ENCODE measurements around the gene INO80B.

INO80B gene

DNA sequence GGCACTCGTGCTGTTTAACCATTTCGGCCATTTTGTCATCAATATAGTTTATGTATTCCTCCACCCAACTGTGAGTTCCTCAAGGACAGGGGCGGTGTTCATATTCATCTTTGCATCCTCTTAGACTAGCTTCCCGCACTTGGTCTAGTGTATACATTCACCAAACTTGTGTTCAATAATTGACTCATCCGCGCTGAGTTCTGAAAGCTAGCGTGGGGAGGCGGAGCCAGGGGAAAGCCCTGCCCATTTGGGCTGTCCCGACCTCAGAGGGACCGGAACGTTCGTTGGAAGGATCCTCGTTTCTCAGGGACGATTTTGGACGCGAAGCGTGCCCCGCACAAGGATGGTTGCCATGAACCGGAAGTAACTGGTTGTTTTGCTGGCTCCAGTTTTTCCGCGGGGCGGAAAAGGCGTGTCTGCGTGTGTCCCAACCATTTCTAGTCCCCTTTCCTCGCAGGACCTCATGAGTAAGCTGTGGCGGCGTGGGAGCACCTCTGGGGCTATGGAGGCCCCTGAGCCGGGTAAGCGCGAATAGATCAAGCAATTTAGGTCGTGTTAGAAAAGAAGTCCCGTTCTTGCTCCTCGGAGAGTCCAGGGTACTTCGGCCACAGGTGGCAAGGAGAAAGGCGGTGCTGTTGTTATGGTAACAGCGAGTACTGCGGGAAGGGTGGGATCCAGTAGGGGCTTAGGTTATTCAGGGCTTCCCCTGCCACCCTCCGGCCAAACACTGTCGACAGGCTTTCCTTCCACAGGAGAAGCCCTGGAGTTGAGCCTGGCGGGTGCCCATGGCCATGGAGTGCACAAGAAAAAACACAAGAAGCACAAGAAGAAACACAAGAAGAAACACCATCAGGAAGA lies at the start of gene INO80B:
Gene INO80B, plus strand, starts transcription at position 434 of the 858 bp plus-strand sequence. Its CDS starts 30 bp downstream, at position 464.
- H3K79me2 ChIP-seq (ENCODE audit: control insufficient read depth, insufficient read depth, low read length, unreplicated experiment) = peaks cover 13% of the 10 kb centered on the region
- no peaks in the 10 kb centered on the region for H3K36me3 ChIP-seq (ENCODE audit: insufficient read depth, low read length)
- H2AFZ ChIP-seq (ENCODE audit: low read length, unreplicated experiment) = peak within 1 kb of the TSS; percentile 70
- peak within 1 kb of the TSS; percentile 91 for H3K4me3 ChIP-seq (ENCODE audit: low read depth, low read length)
- no peaks in the 10 kb centered on the region for H3K27me3 ChIP-seq (ENCODE audit: insufficient read depth, low read length)
- H3K27ac ChIP-seq (ENCODE audit: low read depth, low read length) = no peak within 1 kb of the TSS
- H3K4me1 ChIP-seq (ENCODE audit: control insufficient read depth, insufficient read depth, low read length, unreplicated experiment) = peaks cover 20% of the 10 kb centered on the region

DNA sequence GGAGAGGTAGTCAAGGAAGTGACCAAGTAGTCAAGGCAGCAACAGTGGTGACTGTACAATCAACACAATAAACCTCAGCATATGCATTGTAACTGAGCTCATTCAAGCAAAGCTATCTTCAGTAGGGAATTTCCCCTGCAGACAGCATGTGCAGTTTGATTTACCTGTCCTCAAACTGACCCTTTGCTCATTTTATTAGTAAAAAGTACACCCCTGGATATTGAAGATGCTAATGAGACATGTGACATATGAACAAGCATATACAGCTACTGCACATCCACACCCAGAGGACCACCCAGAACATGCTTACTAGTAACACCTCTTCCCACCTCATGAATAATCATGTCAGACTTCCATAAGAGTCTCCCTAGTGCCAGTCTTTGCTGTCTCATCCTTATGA lies 48.9 kb upstream of the INO80B start:
- no peak overlapping the region for H2AFZ ChIP-seq (ENCODE audit: low read length, unreplicated experiment)
- peaks cover 9% of the 10 kb centered on the region for H3K4me1 ChIP-seq (ENCODE audit: control insufficient read depth, insufficient read depth, low read length, unreplicated experiment)
- no peak overlapping the region; the same call in 1 of the 2 replicates for H3K27ac ChIP-seq (ENCODE audit: low read depth, low read length)
- H3K36me3 ChIP-seq (ENCODE audit: insufficient read depth, low read length) = no peaks in the 10 kb centered on the region
- no peak overlapping the region for H3K4me3 ChIP-seq (ENCODE audit: low read depth, low read length)
- H3K79me2 ChIP-seq (ENCODE audit: control insufficient read depth, insufficient read depth, low read length, unreplicated experiment) = no peaks in the 10 kb centered on the region
- H3K27me3 ChIP-seq (ENCODE audit: insufficient read depth, low read length) = no peaks in the 10 kb centered on the region

DNA sequence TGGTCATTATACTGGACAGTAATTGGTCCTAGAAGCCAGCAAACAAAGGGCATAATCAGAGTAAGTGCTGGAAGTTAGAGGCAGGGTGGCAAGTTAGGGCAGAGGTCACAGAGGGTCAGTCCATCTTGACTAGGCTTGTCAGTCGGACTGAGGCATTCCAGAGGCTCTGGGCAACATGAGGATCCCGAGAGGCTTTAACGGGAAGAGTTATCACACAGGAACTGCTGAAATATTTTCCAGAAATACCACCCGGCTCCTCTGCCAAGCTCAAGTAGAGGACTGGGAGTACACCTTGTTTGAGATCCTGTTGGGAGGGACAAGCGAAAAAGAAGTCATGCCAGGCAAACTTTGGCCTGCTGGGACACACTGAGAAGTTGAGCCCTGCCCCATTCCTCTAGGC lies 47.2 kb upstream of the INO80B start:
- peaks cover 9% of the 10 kb centered on the region for H3K4me1 ChIP-seq (ENCODE audit: control insufficient read depth, insufficient read depth, low read length, unreplicated experiment)
- no peak overlapping the region for H3K27ac ChIP-seq (ENCODE audit: low read depth, low read length)
- no peaks in the 10 kb centered on the region for H3K27me3 ChIP-seq (ENCODE audit: insufficient read depth, low read length)
- H3K4me3 ChIP-seq (ENCODE audit: low read depth, low read length) = no peak overlapping the region
- H2AFZ ChIP-seq (ENCODE audit: low read length, unreplicated experiment) = no peak overlapping the region
- no peaks in the 10 kb centered on the region for H3K36me3 ChIP-seq (ENCODE audit: insufficient read depth, low read length)
- no peaks in the 10 kb centered on the region for H3K79me2 ChIP-seq (ENCODE audit: control insufficient read depth, insufficient read depth, low read length, unreplicated experiment)

DNA sequence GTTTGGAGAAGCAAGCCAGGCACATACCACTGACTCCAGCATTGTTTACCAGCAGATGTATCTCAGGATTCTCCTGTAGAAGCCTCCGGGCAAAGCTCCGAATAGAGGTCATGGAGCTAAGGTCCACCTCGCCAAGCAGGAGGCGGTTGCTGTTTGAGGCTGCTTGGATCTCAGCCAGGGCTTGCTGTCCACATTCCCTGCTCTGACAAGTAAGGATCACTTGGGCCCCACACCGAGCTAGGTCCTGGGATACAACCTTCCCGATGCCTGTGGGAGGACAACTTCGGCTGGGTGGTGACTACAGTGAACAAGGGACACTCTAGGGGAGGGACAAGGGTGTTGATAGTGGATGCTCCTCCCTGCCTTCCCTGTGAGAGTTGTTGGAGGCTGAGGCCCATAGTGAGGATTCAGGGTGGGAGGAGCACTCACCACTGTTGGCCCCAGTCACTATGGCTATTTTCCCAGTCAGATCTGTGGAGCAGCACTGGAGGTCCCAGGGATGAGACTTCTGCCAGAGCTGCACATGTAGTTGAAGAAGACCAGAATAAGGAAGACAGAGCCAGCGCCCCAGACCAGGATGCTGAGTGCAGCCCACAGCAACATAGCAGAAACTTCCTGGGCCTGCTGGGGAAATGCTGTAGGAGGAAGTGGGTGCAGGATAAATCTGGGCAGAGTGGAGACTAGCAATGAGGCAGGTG lies 41.7 kb upstream of the INO80B start:
- Histone ChIP-seq H3K79me2 (ENCODE audit: control insufficient read depth, insufficient read depth, low read length, unreplicated experiment) (no peaks in the 10 kb centered on the region), H3K36me3 (ENCODE audit: insufficient read depth, low read length) (no peaks in the 10 kb centered on the region), H2AFZ (ENCODE audit: low read length, unreplicated experiment) (no peak overlapping the region), H3K27me3 (ENCODE audit: insufficient read depth, low read length) (peaks cover 3% of the 10 kb centered on the region; the same call in 1 of the 2 replicates), H3K4me1 (ENCODE audit: control insufficient read depth, insufficient read depth, low read length, unreplicated experiment) (no peaks in the 10 kb centered on the region), H3K4me3 (ENCODE audit: low read depth, low read length) (no peak overlapping the region), H3K27ac (ENCODE audit: low read depth, low read length) (no peak overlapping the region)

DNA sequence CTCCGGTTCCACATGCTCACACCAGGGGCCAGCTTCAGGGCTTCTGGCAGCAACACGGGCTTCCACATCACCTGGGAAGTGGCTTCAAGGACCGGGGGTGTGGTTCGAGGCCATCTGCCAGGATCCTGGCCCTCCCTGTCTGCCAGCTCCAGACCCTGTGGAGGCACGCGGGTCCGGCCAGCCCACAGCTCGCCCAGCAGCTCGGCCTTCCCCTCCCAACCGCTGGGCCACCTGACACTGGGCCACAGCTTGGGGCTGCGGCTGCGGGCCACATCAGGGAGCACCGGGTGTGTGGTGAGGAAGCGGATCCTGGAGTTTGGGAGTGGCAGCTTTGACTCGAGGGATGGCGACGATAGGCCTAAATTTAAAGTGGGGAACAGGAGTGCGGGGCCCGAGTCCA lies 40.4 kb upstream of the INO80B start:
- H3K4me1 ChIP-seq (ENCODE audit: control insufficient read depth, insufficient read depth, low read length, unreplicated experiment) = peaks cover 3% of the 10 kb centered on the region
- H3K4me3 ChIP-seq (ENCODE audit: low read depth, low read length) = peak overlapping the region; percentile 74
- H3K27me3 ChIP-seq (ENCODE audit: insufficient read depth, low read length) = peaks cover 3% of the 10 kb centered on the region; the same call in 1 of the 2 replicates
- peak overlapping the region; percentile 53 for H2AFZ ChIP-seq (ENCODE audit: low read length, unreplicated experiment)
- H3K79me2 ChIP-seq (ENCODE audit: control insufficient read depth, insufficient read depth, low read length, unreplicated experiment) = no peaks in the 10 kb centered on the region
- H3K27ac ChIP-seq (ENCODE audit: low read depth, low read length) = no peak overlapping the region
- H3K36me3 ChIP-seq (ENCODE audit: insufficient read depth, low read length) = no peaks in the 10 kb centered on the region

DNA sequence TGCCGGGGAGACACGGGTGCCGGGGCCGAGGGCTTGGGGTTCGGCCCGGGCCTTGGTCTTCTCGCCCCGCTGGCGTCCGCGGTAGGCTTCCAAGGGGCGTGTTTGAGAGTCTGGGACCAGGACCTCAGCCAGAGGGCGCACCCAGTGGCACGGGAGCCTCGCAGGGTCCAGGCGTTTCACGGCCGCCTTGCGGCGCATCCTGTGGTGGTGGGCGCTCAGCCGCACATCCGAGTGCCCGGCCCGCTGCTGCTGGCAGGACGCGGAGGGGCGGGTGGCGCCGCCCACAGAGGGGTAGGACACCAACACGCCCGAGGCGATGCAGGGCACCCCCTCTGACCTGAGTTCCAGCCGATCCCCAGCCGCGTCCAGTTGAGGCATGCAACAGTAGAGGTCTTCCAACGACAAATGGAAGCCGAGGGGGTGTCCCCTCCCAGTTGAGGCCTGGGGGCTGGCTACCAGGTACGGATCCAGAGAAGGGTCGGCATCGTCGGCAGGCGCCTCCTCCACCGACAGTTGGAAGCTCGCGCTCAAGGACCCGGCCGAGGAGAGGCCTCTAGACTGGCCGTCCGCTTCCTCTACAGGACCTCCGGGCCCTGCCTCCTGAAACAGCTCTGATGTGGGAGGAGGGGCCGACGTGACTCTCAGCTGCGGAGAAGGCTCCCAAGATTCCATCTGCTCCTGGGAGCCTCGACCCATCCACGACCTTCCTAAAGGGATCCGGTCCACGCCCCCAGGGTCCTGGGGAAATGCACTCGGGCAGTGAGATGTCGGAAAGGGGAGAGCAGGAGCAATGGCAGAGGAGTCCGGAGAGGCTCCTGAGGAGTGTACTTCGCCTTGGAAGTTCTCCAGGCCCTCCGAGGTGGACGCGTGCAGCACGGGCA lies 39.8 kb upstream of the INO80B start:
- Histone ChIP-seq H3K27me3 (ENCODE audit: insufficient read depth, low read length) (peaks cover 3% of the 10 kb centered on the region; the same call in 1 of the 2 replicates), H2AFZ (ENCODE audit: low read length, unreplicated experiment) (peak overlapping the region; percentile 53), H3K4me3 (ENCODE audit: low read depth, low read length) (peak overlapping the region; percentile 74), H3K4me1 (ENCODE audit: control insufficient read depth, insufficient read depth, low read length, unreplicated experiment) (peaks cover 3% of the 10 kb centered on the region), H3K79me2 (ENCODE audit: control insufficient read depth, insufficient read depth, low read length, unreplicated experiment) (no peaks in the 10 kb centered on the region), H3K27ac (ENCODE audit: low read depth, low read length) (no peak overlapping the region), H3K36me3 (ENCODE audit: insufficient read depth, low read length) (no peaks in the 10 kb centered on the region)

DNA sequence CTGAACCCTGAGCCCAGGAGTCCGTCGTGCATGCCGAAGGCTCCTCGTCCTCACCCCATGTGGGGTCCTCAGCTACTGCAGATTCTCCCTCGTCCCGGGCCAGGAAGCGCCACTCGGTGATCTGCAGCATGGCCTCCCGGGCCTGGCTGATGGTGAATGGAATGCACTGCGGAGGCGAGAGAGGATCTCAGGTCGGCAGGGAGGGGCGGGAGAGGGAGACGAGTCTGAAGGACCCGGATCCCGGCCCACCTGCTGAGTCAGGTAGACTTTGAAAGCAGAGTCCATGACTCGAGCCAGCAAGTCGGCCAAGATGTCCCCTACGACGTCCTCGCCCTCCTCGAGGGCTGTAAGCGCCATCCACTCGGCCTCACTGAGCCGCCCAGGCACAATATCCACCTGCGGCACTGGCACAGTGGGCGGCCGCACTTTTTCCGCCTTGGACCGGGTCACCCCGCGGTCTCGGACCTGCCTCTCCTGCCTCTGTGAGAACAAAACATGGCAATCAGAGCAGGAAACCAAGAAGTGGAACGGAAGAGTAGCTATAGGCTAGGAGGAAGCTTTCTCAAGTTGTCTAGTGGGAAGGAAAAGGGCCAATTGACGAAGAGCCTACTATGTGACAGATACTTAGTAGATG lies 39.0 kb upstream of the INO80B start:
- H3K27me3 ChIP-seq (ENCODE audit: insufficient read depth, low read length) = peaks cover 3% of the 10 kb centered on the region; the same call in 1 of the 2 replicates
- no peaks in the 10 kb centered on the region for H3K79me2 ChIP-seq (ENCODE audit: control insufficient read depth, insufficient read depth, low read length, unreplicated experiment)
- H3K36me3 ChIP-seq (ENCODE audit: insufficient read depth, low read length) = no peaks in the 10 kb centered on the region
- H3K27ac ChIP-seq (ENCODE audit: low read depth, low read length) = no peak overlapping the region
- H2AFZ ChIP-seq (ENCODE audit: low read length, unreplicated experiment) = peak overlapping the region; percentile 53
- peaks cover 3% of the 10 kb centered on the region for H3K4me1 ChIP-seq (ENCODE audit: control insufficient read depth, insufficient read depth, low read length, unreplicated experiment)
- peak overlapping the region; percentile 74 for H3K4me3 ChIP-seq (ENCODE audit: low read depth, low read length)

DNA sequence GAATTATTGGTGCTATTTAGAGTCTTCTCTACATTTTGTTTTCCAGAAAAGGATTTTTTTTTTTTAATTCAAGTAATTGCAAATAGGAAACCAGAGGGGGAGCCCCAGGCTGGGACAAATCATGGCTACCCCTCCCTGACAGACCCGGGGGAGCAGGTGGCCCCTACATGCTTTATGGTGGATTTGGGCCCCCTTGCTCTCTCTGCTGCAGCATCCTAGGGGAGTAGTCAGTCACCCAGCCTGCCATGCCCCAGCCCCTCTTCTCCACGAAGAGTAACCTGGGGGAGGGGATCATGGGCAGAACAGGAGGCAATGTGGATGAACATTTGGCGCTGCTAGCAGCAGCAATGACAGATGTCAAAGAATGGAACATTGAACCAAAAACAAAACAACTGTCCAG lies 38.1 kb upstream of the INO80B start:
- no peaks in the 10 kb centered on the region for H3K36me3 ChIP-seq (ENCODE audit: insufficient read depth, low read length)
- H3K79me2 ChIP-seq (ENCODE audit: control insufficient read depth, insufficient read depth, low read length, unreplicated experiment) = no peaks in the 10 kb centered on the region
- H3K27ac ChIP-seq (ENCODE audit: low read depth, low read length) = no peak overlapping the region
- H3K4me1 ChIP-seq (ENCODE audit: control insufficient read depth, insufficient read depth, low read length, unreplicated experiment) = peaks cover 3% of the 10 kb centered on the region
- no peak overlapping the region for H3K4me3 ChIP-seq (ENCODE audit: low read depth, low read length)
- peaks cover 3% of the 10 kb centered on the region; the same call in 1 of the 2 replicates for H3K27me3 ChIP-seq (ENCODE audit: insufficient read depth, low read length)
- H2AFZ ChIP-seq (ENCODE audit: low read length, unreplicated experiment) = no peak overlapping the region

DNA sequence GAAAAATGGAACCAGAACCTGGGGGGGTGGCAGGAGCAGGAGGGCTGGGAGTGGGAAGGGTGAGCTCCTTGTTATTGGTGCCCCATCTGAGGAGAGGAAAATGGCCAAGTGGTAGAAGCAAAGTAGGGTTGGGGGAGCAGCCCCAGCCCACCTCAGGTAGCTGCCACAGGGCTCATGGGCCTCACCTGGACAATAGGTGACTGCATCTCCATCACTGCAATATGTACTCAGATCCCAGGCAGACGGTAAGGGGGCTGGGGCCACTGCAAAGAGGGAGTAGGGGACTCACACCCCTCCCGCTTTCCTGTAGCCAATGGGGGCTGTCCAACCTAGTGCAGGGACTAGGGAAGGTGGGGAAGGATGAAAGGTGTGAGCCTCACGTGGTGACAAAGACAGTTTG lies 37.7 kb upstream of the INO80B start:
- Histone ChIP-seq H2AFZ (ENCODE audit: low read length, unreplicated experiment) (no peak overlapping the region), H3K36me3 (ENCODE audit: insufficient read depth, low read length) (no peaks in the 10 kb centered on the region), H3K4me1 (ENCODE audit: control insufficient read depth, insufficient read depth, low read length, unreplicated experiment) (peaks cover 3% of the 10 kb centered on the region), H3K4me3 (ENCODE audit: low read depth, low read length) (no peak overlapping the region), H3K27me3 (ENCODE audit: insufficient read depth, low read length) (peaks cover 3% of the 10 kb centered on the region; the same call in 1 of the 2 replicates), H3K27ac (ENCODE audit: low read depth, low read length) (no peak overlapping the region), H3K79me2 (ENCODE audit: control insufficient read depth, insufficient read depth, low read length, unreplicated experiment) (no peaks in the 10 kb centered on the region)

DNA sequence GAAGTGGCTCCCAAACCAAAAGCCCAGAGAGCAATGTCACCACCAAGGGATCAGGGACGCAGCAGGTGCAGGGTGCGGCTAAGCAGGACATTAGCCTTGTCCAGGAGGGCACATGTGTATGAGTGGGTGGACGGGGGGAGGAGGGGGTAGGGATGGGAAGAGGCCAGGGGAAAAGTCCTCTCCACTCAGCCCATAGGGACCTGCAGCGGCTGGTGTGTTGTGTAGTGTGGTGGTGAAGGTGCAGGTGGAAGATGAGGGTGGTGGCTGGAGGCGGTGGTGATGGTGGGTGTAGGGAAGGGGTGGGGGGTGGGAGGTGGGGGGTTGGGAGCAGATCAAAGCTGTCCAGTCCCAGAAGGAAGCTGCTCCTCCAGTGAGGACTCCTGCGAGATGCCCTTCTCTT lies 37.1 kb upstream of the INO80B start:
- no peaks in the 10 kb centered on the region for H3K79me2 ChIP-seq (ENCODE audit: control insufficient read depth, insufficient read depth, low read length, unreplicated experiment)
- no peak overlapping the region for H3K27ac ChIP-seq (ENCODE audit: low read depth, low read length)
- no peak overlapping the region for H2AFZ ChIP-seq (ENCODE audit: low read length, unreplicated experiment)
- H3K27me3 ChIP-seq (ENCODE audit: insufficient read depth, low read length) = peaks cover 3% of the 10 kb centered on the region; the same call in 1 of the 2 replicates
- peaks cover 3% of the 10 kb centered on the region for H3K4me1 ChIP-seq (ENCODE audit: control insufficient read depth, insufficient read depth, low read length, unreplicated experiment)
- no peak overlapping the region for H3K4me3 ChIP-seq (ENCODE audit: low read depth, low read length)
- H3K36me3 ChIP-seq (ENCODE audit: insufficient read depth, low read length) = no peaks in the 10 kb centered on the region

Measured in ACC112 (cell line).